Upper lobe of left lung (tissue), 6 donors: Measurements from ENCODE around the gene GABBR2. TPM values are rescaled to one million over a fixed set of nuclear protein-coding genes. Genes with fewer than 3 reads are reported as not detected.
"Not testable (repeated sequence)": the region's sequence is repeated elsewhere in the genome, so short reads cannot be mapped to it uniquely, and the experiment has no call there.

Experiments
- ATAC-seq, 2 donors: fragments of 200-7000 bp; cut with Tn5 transposase; one replicate each; pipeline ENCODE4 v1.9.1; 2022; ENCODE audit warnings: mild to moderate bottlenecking in 2 of 2, moderate library complexity in 2 of 2; ENCODE audit not compliant: low FRiP score in 2 of 2
- DNase-seq, 2 donors: peaks; one replicate each; pipeline ENCODE4 v3.0.0-alpha.2; 2019 to 2020
- H3K27ac ChIP-seq, 4 donors: fragments of 200-600 bp; sonication (generic); one replicate each; pipeline ENCODE4 v1.5.1; 2016 to 2019
- H3K27me3 ChIP-seq, 4 donors: fragments of 200-600 bp; sonication (generic); one replicate each; pipeline ENCODE4 v1.5.1; 2017 to 2019
- H3K36me3 ChIP-seq, 4 donors: fragments of 200-600 bp; sonication (generic); one replicate each; pipeline ENCODE4 v1.5.1; 2016 to 2019
- H3K4me1 ChIP-seq, 4 donors: fragments of 200-600 bp; sonication (generic); one replicate each; pipeline ENCODE4 v1.5.1; 2018 to 2019
- H3K4me3 ChIP-seq, 4 donors: fragments of 200-600 bp; sonication (generic); one replicate each; pipeline ENCODE4 v1.5.1; 2017 to 2019; ENCODE audit warnings: mild to moderate bottlenecking in 2 of 4, moderate library complexity in 1 of 4
- H3K9me3 ChIP-seq, 4 donors: fragments of 200-600 bp; sonication (generic); one replicate each; pipeline ENCODE4 v1.5.1; 2018 to 2019
- EP300 ChIP-seq, 4 donors: sonication (generic); formaldehyde crosslinking; IDR thresholded peaks; one replicate each; pipeline ENCODE4 v1.5.1; 2017; ENCODE audit warnings: antibody characterized with exemption in 4 of 4, control low read depth in 2 of 4
- POLR2A ChIP-seq, 4 donors: fragments of 450-650 bp; IDR thresholded peaks; one replicate each; pipeline ENCODE4 v1.5.1; 2016 to 2017; ENCODE audit warnings: antibody characterized with exemption in 4 of 4, mild to moderate bottlenecking in 2 of 4
- POLR2AphosphoS5 ChIP-seq, 2 donors: sonication (generic); formaldehyde crosslinking; IDR thresholded peaks; one replicate each; pipeline ENCODE4 v1.5.1; 2017; ENCODE audit warnings: antibody characterized with exemption in 2 of 2
- WGBS, 2 donors: methylation state at CpG; one replicate each; pipeline ENCODE4 v1.1.5; 2017 to 2018; 5-methylcytosine and 5-hydroxymethylcytosine counted together
- total RNA-seq, 6 donors: library from RNA; depleted of rRNA in 4 of 6; stranded (reverse); fragments of >200 nt in 4 of 6; gene quantifications; one replicate each; pipeline versions ENCODE4 v1.1.0 to v1.2.1, GENCODE V29; 2016 to 2021
- TF ChIP-seq, protein P1 (sequence below), 6 experiments: fragments of 450-650 bp in 4 of 6; fragments of 200-600 bp in 2 of 6; sonication (generic) in 2 of 6; IDR thresholded peaks; one replicate each; pipeline ENCODE4 v1.5.1; 2016 to 2019; ENCODE audit warnings: antibody characterized with exemption in 6 of 6
- donor health status: DM: no; HTN: no; CAD: no; lungs with moderate emphysema.
- donor health status: DM: no; HTN: yes; CAD: no; lungs with severe emphysema.

GABBR2 gene
- total RNA-seq, 6 donors from 2014 or later = 0.15 to 1.00 (median 0.81) TPM; not detected in 1

DNA sequence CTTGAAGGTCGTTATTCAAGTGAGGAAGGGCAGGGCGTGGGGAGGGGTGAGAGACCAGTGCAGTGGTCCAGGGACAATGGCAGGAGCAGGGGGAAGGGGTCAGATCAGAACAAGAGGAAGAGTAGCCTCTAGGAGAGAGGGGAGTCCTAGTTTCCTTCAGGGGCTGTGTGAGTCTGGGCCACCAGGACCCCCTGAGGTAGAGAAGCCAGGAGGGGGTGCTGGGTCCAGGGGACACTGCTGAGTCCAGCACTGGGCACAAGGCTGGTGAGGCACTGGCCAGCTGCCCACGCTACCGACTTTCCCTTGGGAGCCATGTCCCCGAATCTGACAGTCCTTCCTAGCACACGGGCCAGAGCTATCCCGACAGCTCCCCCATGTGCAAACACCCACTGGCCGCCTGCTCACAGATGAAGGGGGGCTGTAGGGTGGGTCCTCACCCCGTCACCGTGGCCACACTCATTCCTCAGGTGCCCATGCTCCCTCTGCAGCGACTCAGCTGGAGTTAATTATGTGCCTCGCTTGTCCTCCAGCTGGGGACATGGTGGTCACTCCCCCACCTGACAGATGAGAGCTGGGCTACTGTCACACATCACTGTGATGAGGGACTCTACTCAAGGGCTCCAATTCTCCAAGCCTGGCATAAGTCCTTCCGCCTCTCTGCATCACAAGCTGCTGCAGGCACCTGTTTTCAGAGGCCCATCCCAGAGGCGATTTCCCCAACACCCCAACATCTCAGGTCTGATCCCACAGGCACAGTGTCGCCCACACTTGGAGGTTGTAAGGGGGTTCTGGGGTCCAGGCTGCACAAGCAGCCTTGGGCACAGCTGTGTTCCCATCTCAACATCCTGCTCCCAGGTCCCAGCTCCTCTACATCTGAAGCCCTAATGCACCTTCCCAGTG is 115.1 kb downstream of the GABBR2 start:
- ATAC-seq = no peak
- no peaks in the 10 kb centered on the region for H3K27me3 ChIP-seq
- no peak overlapping the region for H3K27ac ChIP-seq
- no peak overlapping the region for H3K4me3 ChIP-seq
- 83 to 84% methylated on average over 4 to 15 of the region's 15 CpGs for WGBS, 2 donors
- TF ChIP-seq POLR2A (IDR thresholded peaks at IDR 0.05) (no peak), EP300 (IDR thresholded peaks at IDR 0.05) (no peak), POLR2AphosphoS5 (IDR thresholded peaks at IDR 0.05) (no peak)
- TF ChIP-seq, protein P1, sequence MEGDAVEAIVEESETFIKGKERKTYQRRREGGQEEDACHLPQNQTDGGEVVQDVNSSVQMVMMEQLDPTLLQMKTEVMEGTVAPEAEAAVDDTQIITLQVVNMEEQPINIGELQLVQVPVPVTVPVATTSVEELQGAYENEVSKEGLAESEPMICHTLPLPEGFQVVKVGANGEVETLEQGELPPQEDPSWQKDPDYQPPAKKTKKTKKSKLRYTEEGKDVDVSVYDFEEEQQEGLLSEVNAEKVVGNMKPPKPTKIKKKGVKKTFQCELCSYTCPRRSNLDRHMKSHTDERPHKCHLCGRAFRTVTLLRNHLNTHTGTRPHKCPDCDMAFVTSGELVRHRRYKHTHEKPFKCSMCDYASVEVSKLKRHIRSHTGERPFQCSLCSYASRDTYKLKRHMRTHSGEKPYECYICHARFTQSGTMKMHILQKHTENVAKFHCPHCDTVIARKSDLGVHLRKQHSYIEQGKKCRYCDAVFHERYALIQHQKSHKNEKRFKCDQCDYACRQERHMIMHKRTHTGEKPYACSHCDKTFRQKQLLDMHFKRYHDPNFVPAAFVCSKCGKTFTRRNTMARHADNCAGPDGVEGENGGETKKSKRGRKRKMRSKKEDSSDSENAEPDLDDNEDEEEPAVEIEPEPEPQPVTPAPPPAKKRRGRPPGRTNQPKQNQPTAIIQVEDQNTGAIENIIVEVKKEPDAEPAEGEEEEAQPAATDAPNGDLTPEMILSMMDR (IDR thresholded peaks at IDR 0.05) = no peak
- H3K4me1 ChIP-seq = no peaks in the 10 kb centered on the region
- H3K9me3 ChIP-seq = no peaks in the 10 kb centered on the region
- H3K36me3 ChIP-seq = no peaks in the 10 kb centered on the region
- no peak for DNase-seq

DNA sequence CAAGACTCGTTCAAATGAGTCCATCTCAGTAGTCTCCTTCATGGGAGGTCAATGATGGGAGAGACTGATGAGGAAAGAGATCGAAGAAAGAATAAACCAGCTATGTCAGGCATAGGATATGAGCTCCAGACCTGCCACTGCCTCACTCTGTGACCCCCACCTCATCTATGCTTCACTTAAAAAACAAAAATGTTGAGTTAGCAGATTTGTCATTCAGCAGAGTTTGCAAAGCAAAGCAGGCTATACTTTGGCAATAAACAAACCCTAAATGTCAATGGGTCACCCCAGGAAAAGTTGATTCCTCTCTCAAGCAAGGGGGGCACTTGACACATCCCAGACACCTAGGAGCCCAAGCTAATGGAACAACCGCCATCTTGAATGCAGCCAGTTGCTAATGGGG is 117.0 kb downstream of the GABBR2 start:
- Histone ChIP-seq H3K4me3 (no peak overlapping the region), H3K9me3 (no peaks in the 10 kb centered on the region), H3K4me1 (no peaks in the 10 kb centered on the region), H3K27me3 (no peaks in the 10 kb centered on the region), H3K27ac (no peak overlapping the region), H3K36me3 (no peaks in the 10 kb centered on the region)
- TF ChIP-seq POLR2A (IDR thresholded peaks at IDR 0.05) (no peak), POLR2AphosphoS5 (IDR thresholded peaks at IDR 0.05) (no peak), EP300 (IDR thresholded peaks at IDR 0.05) (no peak)
- TF ChIP-seq, protein P1 (IDR thresholded peaks at IDR 0.05) = no peak
- DNase-seq (no peak), ATAC-seq (no peak)
- 85 to 92% methylated on average over 3 of the region's 3 CpGs for WGBS, 2 donors

DNA sequence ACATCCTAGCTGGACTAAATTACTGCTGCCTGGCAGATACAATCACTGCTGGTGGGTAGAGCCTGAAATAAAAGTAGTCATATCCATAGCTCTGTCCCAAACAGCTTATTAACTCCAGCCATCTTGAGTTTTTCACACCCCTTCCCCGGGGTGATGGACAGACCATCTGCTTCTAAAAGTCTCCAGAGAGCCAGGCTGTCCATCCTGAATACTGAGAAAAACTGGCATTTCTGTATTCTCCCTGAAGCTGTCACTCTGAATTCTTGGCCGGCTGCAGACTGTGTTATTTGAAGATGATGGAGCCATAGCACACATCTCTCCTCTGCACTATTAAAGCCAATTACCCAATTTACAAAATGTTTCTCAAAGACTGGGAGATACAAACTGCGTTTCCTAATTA is 118.6 kb downstream of the GABBR2 start:
- no peak overlapping the region for H3K4me3 ChIP-seq
- H3K36me3 ChIP-seq = no peaks in the 10 kb centered on the region
- no peaks in the 10 kb centered on the region for H3K4me1 ChIP-seq
- TF ChIP-seq POLR2AphosphoS5 (IDR thresholded peaks at IDR 0.05) (no peak), EP300 (IDR thresholded peaks at IDR 0.05) (no peak), POLR2A (IDR thresholded peaks at IDR 0.05) (no peak)
- TF ChIP-seq, protein P1 (IDR thresholded peaks at IDR 0.05) = no peak
- no peaks in the 10 kb centered on the region for H3K27me3 ChIP-seq
- DNase-seq (no peak), ATAC-seq (no peak)
- H3K27ac ChIP-seq = no peak overlapping the region
- 58 to 70% methylated on average over 3 of the region's 3 CpGs for WGBS, 2 donors
- H3K9me3 ChIP-seq = no peaks in the 10 kb centered on the region

DNA sequence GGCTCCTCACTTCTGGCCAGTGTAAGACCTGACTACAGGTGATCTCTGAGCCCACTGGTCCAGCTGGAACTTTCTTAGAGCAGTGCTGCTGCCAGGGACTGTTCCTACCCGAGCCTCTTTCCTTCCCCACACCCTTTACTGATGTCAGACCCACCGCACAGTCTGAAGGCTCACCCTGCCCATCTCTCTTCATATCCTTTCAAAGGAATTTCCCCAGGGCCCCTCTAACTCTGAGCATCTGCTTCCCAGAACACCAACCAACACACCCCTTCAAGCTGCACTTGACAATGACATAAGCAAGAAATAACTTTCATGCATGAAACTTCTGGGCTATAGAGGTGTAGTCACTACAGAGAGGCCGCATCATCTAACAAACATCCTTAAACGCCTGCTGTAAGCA is 119.6 kb downstream of the GABBR2 start:
- WGBS, 2 donors = 78 to 80% methylated on average over 4 of the region's 4 CpGs
- no peak for DNase-seq

DNA sequence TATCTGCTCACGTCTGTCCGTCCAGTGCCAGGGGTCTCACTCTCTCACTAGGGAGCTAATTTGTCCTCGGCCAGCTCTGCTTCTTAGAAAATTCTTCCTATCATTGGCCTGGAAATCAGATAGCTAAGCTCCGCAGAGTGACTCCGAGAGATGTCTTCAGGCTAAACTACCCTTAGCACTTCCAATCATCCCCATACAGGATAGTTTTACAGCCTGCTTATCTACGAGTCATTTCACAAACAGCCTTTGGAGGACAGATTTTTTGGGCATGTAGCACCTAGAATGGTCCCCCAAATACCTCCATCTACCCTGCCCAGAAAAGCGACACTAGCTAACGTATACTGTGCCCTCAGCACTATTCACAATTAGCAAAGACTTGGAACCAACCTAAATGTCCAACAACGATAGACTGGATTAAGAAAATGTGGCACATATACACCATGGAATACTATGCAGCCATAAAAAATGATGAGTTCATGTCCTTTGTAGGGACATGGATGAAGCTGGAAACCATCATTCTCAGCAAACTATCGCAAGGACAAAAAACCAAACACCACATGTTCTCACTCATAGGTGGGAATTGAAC is 123.8 kb downstream of the GABBR2 start:
- not testable (repeated sequence) for H3K9me3 ChIP-seq, H3K27ac ChIP-seq, DNase-seq, ATAC-seq, H3K27me3 ChIP-seq, H3K36me3 ChIP-seq, H3K4me3 ChIP-seq, H3K4me1 ChIP-seq
- WGBS, 2 donors = 87 to 90% methylated on average over 9 of the region's 10 CpGs

More for the DNA sequence above, 119.6 kb downstream of the GABBR2 start:
- H3K4me1 ChIP-seq = no peaks in the 10 kb centered on the region
- H3K27me3 ChIP-seq = no peaks in the 10 kb centered on the region
- no peak for TF ChIP-seq POLR2AphosphoS5 (IDR thresholded peaks at IDR 0.05)
- no peak for ATAC-seq
- no peak overlapping the region for H3K4me3 ChIP-seq
- no peaks in the 10 kb centered on the region for H3K36me3 ChIP-seq
- no peak overlapping the region for H3K27ac ChIP-seq
- no peaks in the 10 kb centered on the region for H3K9me3 ChIP-seq
